Measurements from ENCODE around the gene ANKRD6.
A peak's percentile ranks its signal among the peaks of the same experiment; 100 is the strongest.
"Not testable (repeated sequence)": the region's sequence is repeated elsewhere in the genome, so short reads cannot be mapped to it uniquely, and the experiment has no call there.

ANKRD6 gene

DNA sequence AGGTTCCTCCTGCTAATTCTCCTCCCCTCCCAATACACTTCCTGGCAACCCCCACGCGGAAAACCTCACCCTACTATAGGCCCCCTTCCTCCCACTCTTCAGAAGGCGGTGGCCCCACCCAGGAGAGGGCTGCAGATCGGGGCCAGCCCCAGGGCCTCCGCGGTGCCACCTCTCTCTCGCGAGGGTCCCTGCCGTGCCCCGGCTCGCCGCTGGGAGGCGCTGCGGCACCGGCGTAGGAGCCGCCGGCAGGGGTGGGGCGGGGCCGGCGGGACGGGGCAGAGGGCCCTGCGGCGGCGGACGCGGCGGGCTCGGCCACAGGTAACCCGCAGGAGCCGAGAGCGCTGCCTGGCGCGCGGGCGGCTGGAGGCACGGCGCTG, at the start of gene ANKRD6:
TSS of gene ANKRD6 (plus strand) at position 278 of the 377 bp plus-strand sequence. CDS start 133,825 bp downstream, outside the sequence.
- Mint-ChIP-seq H3K4me1 (peaks cover 12% of the 10 kb centered on the region), H3K27ac (ENCODE audit: low read depth) (no peak within 1 kb of the TSS), H3K27me3 (peaks cover 15% of the 10 kb centered on the region), H3K36me3 (ENCODE audit: insufficient read depth) (peaks cover 5% of the 10 kb centered on the region), H3K9me3 (no peaks in the 10 kb centered on the region), H3K4me3 (peak within 1 kb of the TSS; percentile 78)
- ATAC-seq (replicated peaks; ENCODE audit: extremely low read depth, poor library complexity, severe bottlenecking) (peak; percentile 85), DNase-seq (ENCODE audit: low spot score in 2 of 2) (peak; percentile 67 to 80)

DNA sequence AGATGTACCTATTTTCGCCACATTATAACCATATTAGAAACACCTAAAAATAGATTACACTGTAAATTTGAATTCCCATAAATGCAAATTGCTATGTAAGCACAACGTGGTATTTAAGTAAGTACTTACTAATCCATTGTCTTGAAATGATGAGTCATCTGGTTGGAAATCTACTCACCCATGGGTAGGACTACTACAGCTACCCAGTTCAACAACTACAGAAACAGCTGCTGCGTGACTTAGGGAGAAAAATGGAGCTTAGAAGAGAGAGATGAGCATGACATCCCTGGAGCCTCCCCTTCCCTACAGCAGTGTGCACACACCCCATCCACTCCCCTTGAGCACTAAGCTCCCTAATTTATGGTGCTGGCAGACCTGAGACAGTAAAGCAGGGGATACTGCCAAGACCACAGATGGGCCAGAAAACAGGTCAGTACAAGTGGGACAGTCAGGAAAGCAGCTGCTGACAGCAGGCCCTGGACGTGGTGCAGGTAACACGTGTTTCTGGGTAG, 47.7 kb upstream of the ANKRD6 start:
- no peaks in the 10 kb centered on the region for H3K4me1 Mint-ChIP-seq
- H3K27me3 Mint-ChIP-seq = peaks cover 12% of the 10 kb centered on the region
- H3K36me3 Mint-ChIP-seq (ENCODE audit: insufficient read depth) = no peaks in the 10 kb centered on the region
- ATAC-seq (replicated peaks; ENCODE audit: extremely low read depth, poor library complexity, severe bottlenecking) (no peak), DNase-seq (ENCODE audit: low spot score in 2 of 2) (no peak)
- no peak overlapping the region for H3K4me3 Mint-ChIP-seq
- no peaks in the 10 kb centered on the region for H3K9me3 Mint-ChIP-seq
- no peak overlapping the region for H3K27ac Mint-ChIP-seq (ENCODE audit: low read depth)

DNA sequence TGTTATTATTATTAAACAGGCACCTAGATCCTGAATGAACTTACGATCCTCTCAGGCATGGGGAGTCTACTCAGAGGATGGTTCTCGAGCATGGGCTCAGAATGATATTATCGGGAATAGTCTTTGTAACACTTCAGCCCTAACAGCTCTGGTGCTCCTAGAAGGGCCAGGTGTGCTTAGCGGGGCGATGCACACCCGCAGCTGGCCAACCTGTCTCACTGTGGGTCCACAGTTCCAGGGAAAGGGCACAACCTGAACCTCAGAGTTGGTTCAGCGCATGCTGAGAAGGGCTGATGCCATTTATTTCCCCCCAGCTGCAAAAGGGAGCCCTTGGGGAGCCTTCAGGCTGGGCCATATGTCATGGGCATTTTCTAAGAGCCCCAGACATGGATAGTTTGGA, 47.1 kb upstream of the ANKRD6 start:
- Mint-ChIP-seq H3K4me3 (no peak overlapping the region), H3K27ac (ENCODE audit: low read depth) (no peak overlapping the region), H3K27me3 (peaks cover 12% of the 10 kb centered on the region), H3K4me1 (no peaks in the 10 kb centered on the region), H3K9me3 (no peaks in the 10 kb centered on the region), H3K36me3 (ENCODE audit: insufficient read depth) (no peaks in the 10 kb centered on the region)
- ATAC-seq (replicated peaks; ENCODE audit: extremely low read depth, poor library complexity, severe bottlenecking) (no peak), DNase-seq (ENCODE audit: low spot score in 2 of 2) (no peak)

DNA sequence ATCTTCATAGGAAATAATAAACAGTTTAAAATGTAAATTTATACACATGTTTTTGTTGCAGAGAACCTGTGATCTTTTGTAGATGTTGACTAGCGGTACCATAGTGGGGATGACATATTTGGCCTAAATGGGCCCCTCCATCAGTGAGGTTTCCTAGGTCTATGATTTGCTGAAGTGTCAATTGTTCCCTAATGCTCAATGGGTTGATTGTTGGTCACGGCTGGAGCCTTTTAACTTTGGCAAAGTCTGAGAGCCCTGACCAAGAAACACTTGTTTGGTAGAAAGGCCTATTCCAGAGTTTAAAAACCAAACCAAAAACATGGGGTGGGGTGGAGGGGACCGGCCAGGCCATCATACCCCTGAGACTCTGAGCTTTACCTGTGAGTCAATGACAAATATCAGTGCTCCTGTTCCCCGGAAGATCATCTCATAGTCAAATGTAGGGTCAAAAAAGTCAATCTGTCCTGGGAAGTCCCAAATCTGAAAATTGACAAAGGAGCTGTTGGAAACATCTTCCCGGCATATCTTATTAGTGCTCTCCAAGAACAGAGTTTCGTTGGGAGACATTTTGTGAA, 45.9 kb upstream of the ANKRD6 start:
- H3K4me1 Mint-ChIP-seq = no peaks in the 10 kb centered on the region
- ATAC-seq (replicated peaks; ENCODE audit: extremely low read depth, poor library complexity, severe bottlenecking) (no peak), DNase-seq (ENCODE audit: low spot score in 2 of 2) (no peak)
- H3K4me3 Mint-ChIP-seq = no peak overlapping the region
- H3K9me3 Mint-ChIP-seq = no peaks in the 10 kb centered on the region
- H3K36me3 Mint-ChIP-seq (ENCODE audit: insufficient read depth) = no peaks in the 10 kb centered on the region
- no peak overlapping the region for H3K27ac Mint-ChIP-seq (ENCODE audit: low read depth)
- peaks cover 12% of the 10 kb centered on the region for H3K27me3 Mint-ChIP-seq

DNA sequence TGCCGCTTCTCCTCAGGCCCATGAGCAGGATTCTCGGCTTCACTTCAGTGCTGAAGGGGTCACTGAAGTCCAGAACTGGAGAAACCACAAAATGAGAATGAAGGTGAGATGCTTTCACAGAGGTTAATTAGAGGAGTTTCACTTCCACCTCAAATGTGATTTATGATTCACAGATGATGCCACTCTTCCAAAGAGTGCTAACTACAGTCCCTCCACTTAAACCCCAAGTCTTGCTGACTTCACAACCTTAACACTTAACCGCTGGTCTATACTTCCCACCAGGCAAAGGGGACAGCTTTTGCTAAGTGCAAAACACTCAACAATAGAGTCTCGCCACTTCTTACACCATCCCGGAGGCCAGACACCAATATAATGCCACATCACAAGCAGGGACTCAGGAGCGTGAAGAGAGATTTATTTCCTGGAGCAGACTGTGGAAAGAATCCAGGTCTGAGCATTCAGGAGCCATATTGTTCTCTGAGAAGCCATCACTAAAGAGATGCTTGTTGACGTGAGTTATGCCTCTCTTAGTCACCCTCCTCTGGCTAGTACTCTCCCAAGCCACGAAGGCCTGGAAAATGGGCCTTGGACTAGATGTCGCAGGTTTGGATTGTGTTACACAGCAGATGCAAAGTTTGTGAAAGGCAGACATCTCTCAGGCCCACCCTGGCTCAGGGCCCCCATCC, 45.3 kb upstream of the ANKRD6 start:
- Mint-ChIP-seq H3K36me3 (ENCODE audit: insufficient read depth) (no peaks in the 10 kb centered on the region), H3K9me3 (no peaks in the 10 kb centered on the region), H3K27ac (ENCODE audit: low read depth) (no peak overlapping the region), H3K4me3 (no peak overlapping the region), H3K4me1 (no peaks in the 10 kb centered on the region), H3K27me3 (peaks cover 13% of the 10 kb centered on the region)
- ATAC-seq (replicated peaks; ENCODE audit: extremely low read depth, poor library complexity, severe bottlenecking) (no peak), DNase-seq (ENCODE audit: low spot score in 2 of 2) (no peak)

DNA sequence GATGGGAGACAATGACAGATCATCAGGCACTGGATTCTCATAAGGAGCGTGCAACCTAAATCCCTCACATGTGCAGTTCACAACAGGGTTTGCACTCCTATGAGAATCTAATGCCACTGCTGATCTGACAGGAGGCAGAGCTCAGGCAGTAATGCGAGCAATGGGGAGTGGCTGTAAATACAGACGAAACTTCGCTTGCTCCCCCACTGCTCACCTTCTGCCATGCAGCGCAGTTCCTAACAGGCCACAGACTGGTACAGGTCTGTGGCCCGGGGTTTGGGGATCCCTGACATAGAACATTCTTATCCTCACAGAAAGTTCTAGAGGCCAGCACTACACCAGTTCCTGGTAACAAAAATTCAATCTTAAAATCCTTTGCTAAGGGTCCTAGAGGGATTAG, 44.1 kb upstream of the ANKRD6 start:
- DNase-seq (ENCODE audit: low spot score in 2 of 2) (no peak), ATAC-seq (replicated peaks; ENCODE audit: extremely low read depth, poor library complexity, severe bottlenecking) (no peak)
- peaks cover 25% of the 10 kb centered on the region for H3K27me3 Mint-ChIP-seq
- no peak overlapping the region for H3K4me3 Mint-ChIP-seq
- no peaks in the 10 kb centered on the region for H3K4me1 Mint-ChIP-seq
- H3K9me3 Mint-ChIP-seq = no peaks in the 10 kb centered on the region
- no peaks in the 10 kb centered on the region for H3K36me3 Mint-ChIP-seq (ENCODE audit: insufficient read depth)
- no peak overlapping the region for H3K27ac Mint-ChIP-seq (ENCODE audit: low read depth)

DNA sequence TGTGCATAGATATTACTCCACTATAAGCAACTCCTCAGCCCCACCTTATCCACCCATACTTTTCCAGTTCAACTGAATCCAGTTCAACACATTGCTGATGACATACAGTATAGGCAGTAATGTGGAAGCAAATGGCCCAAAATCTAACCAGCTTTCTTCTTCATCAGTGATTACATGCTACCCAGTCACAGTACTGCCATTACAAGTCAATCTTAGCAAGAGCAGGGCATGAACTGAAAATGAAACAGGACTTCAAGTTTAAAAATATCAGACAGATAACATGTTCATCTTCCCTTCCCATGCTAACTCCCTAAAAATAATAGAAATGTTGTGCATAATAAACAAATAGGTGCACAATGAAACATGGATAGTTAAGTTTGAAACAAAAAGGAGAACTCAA, 40.1 kb upstream of the ANKRD6 start:
- Mint-ChIP-seq H3K27me3 (peaks cover 24% of the 10 kb centered on the region), H3K27ac (ENCODE audit: low read depth) (no peak overlapping the region), H3K4me3 (no peak overlapping the region), H3K9me3 (no peaks in the 10 kb centered on the region), H3K36me3 (ENCODE audit: insufficient read depth) (no peaks in the 10 kb centered on the region), H3K4me1 (no peaks in the 10 kb centered on the region)
- DNase-seq (ENCODE audit: low spot score in 2 of 2) (no peak), ATAC-seq (replicated peaks; ENCODE audit: extremely low read depth, poor library complexity, severe bottlenecking) (no peak)

DNA sequence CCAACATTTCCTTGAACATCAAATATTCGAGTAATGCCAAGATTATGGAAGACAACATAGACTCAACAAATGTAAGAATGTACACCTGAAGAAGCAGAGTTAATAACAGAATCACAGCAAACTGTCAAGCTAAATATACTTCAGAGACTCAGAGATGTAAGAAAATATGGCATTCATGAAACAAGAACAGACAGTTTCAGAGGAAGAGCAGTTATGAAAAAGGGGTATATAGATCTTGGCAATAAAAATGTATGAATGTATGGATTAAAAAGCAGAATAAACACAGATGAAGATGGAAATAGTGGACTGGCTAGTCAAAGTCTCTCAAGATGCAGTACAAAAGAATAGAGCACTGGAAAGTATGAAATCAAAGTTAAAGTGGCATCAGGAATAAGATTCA, 39.3 kb upstream of the ANKRD6 start:
- Mint-ChIP-seq H3K36me3 (ENCODE audit: insufficient read depth) (no peaks in the 10 kb centered on the region), H3K4me3 (no peak overlapping the region), H3K27ac (ENCODE audit: low read depth) (no peak overlapping the region), H3K9me3 (no peaks in the 10 kb centered on the region), H3K27me3 (peaks cover 17% of the 10 kb centered on the region), H3K4me1 (no peaks in the 10 kb centered on the region)
- ATAC-seq (replicated peaks; ENCODE audit: extremely low read depth, poor library complexity, severe bottlenecking) (no peak), DNase-seq (ENCODE audit: low spot score in 2 of 2) (no peak)

DNA sequence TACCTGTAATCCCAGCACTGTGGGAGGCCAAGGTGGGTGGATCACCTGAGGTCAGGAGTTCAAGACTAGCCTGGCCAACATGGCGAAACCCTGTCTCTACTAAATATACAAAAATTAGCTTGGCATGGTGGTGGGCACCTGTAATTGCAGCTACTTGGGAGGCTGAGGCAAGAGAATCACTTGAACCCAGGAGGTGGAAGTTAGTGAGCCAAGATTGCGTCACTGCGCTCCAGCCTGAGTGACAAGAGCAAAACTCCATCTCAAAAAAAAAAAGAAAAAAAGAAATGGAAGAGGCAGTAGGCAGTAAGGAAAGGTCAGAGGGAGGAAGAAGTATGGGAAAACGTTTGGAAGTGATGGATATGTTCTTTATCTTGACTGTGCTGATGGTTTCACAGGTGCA, 35.1 kb upstream of the ANKRD6 start:
- peaks cover 23% of the 10 kb centered on the region for H3K27me3 Mint-ChIP-seq
- DNase-seq (ENCODE audit: low spot score in 2 of 2); H3K36me3 Mint-ChIP-seq (ENCODE audit: insufficient read depth); H3K4me3 Mint-ChIP-seq; H3K9me3 Mint-ChIP-seq; H3K27ac Mint-ChIP-seq (ENCODE audit: low read depth); ATAC-seq (replicated peaks; ENCODE audit: extremely low read depth, poor library complexity, severe bottlenecking); H3K4me1 Mint-ChIP-seq: not testable (repeated sequence)

DNA sequence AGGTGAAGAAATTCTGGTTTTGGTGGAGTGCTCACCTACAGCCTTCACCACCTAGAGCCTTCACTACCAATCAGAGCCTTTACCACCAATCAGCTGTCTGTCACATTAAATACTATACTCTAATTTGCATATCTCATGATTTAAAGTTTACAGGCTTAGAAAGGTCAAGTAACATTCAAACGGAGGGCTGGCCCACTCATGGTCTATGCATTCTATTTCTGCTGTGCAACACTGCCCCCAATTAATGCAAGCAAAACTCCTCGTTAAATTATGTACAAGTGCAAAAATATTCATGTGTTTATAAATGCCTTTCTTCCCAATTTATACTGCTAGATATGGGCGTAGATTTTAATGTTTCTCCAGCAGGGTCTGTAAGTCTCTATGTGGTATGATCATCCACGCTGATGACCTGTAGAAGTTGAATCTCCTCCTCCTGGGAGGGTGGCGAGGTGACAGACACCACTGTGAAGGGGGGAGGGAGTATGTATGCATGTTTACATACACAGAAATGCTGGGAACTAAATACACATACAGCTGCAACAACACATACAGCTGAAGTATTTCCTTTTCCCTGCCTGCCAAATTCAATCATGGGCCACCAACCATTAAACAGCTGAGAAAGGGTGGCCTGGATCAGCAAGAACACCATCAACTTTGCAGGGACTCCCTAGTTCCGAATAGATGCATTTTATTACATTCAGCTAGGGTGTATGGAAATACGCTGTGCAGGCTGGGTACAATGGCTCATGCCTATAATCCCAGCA, 34.0 kb upstream of the ANKRD6 start:
- Mint-ChIP-seq H3K9me3 (no peaks in the 10 kb centered on the region), H3K4me1 (no peaks in the 10 kb centered on the region), H3K4me3 (no peak overlapping the region), H3K36me3 (ENCODE audit: insufficient read depth) (no peaks in the 10 kb centered on the region), H3K27ac (ENCODE audit: low read depth) (no peak overlapping the region), H3K27me3 (peaks cover 12% of the 10 kb centered on the region)
- ATAC-seq (replicated peaks; ENCODE audit: extremely low read depth, poor library complexity, severe bottlenecking) (no peak), DNase-seq (ENCODE audit: low spot score in 2 of 2) (no peak)

DNA sequence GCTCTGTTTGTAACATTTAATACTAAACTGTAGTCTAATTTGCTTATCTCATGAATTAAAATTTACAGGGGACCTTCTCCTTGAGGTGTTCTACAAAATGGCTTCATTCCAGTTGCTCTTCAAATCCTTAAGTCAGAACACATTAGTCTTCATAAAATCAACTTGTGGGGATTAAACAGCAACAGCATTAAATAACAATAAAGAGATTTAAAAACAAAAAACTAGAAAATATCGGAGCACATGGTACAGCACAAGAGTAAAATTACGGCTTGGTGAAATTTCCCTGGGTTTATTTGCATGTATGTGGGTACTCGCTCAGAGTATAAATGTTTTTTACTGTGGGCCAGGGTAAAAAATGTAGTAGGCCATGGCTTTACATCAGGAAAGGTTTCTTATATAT, 32.9 kb upstream of the ANKRD6 start:
- H3K9me3 Mint-ChIP-seq = no peaks in the 10 kb centered on the region
- peaks cover 17% of the 10 kb centered on the region for H3K27me3 Mint-ChIP-seq
- H3K36me3 Mint-ChIP-seq (ENCODE audit: insufficient read depth) = no peaks in the 10 kb centered on the region
- ATAC-seq (replicated peaks; ENCODE audit: extremely low read depth, poor library complexity, severe bottlenecking) (no peak), DNase-seq (ENCODE audit: low spot score in 2 of 2) (no peak)
- H3K4me3 Mint-ChIP-seq = no peak overlapping the region
- no peak overlapping the region for H3K27ac Mint-ChIP-seq (ENCODE audit: low read depth)
- no peaks in the 10 kb centered on the region for H3K4me1 Mint-ChIP-seq

DNA sequence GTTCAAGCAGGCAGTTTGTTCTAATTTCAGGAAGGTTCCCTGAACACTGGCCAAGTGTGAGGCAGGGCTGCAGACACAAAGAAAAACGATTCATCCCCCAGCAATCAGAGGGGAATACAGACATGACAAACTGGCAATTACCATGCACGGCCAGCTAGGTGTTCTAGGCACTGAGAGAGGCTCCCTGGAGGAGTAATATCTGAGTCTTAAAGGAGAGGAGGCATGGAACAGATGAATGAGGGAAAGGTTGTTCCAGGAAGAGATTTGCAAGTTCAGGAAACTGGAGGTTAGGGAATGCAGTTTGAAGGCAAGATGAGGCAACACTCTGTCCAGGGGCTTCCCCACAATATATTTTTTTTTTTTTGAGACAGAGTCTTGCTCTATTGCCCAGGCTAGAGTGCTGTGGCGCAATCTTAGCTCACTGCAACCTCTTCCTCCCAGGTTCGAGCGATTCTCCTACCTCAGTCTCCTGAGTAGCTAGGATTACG, 32.0 kb upstream of the ANKRD6 start:
- Mint-ChIP-seq H3K4me1 (no peaks in the 10 kb centered on the region), H3K9me3 (no peaks in the 10 kb centered on the region), H3K36me3 (ENCODE audit: insufficient read depth) (no peaks in the 10 kb centered on the region), H3K4me3 (no peak overlapping the region), H3K27ac (ENCODE audit: low read depth) (no peak overlapping the region), H3K27me3 (peaks cover 26% of the 10 kb centered on the region)
- DNase-seq (ENCODE audit: low spot score in 2 of 2) (no peak), ATAC-seq (replicated peaks; ENCODE audit: extremely low read depth, poor library complexity, severe bottlenecking) (no peak)

DNA sequence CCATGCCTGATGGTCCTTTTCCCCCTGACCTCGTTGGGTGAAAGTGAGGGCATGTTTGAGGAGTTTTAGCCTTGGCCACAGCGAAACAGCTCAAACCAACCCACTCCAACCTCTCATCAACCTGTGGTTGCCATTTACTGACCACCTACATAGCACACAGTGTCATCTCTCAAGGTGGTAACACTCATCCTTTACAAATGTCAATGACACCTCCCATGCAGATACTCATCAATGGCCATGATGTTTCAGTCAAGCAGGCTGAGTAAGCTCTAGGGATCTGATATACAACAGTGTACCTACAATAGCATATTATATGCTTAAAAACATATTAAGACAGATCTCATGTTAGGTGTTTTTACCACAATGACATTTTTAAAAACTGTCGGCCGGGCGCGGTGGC, 30.2 kb upstream of the ANKRD6 start:
- no peak overlapping the region for H3K27ac Mint-ChIP-seq (ENCODE audit: low read depth)
- H3K4me1 Mint-ChIP-seq = no peaks in the 10 kb centered on the region
- H3K9me3 Mint-ChIP-seq = no peaks in the 10 kb centered on the region
- no peak for ATAC-seq (replicated peaks; ENCODE audit: extremely low read depth, poor library complexity, severe bottlenecking)
- H3K36me3 Mint-ChIP-seq (ENCODE audit: insufficient read depth) = no peaks in the 10 kb centered on the region
- H3K27me3 Mint-ChIP-seq = peaks cover 31% of the 10 kb centered on the region
- no peak overlapping the region for H3K4me3 Mint-ChIP-seq
- no peak for DNase-seq (ENCODE audit: low spot score in 2 of 2)
